AG08396 (cell line): Measurements from ENCODE around the gene RAB10.
A peak's percentile ranks its signal among the peaks of the same experiment; 100 is the strongest.
"Not testable (repeated sequence)": the region's sequence is repeated elsewhere in the genome, so short reads cannot be mapped to it uniquely, and the experiment has no call there.

Experiments
- DNase-seq: peaks from one replicate; pipeline ENCODE4 v3.0.0; 2012; ENCODE audit warnings: low spot score, mixed read lengths

Gene RAB10

DNA sequence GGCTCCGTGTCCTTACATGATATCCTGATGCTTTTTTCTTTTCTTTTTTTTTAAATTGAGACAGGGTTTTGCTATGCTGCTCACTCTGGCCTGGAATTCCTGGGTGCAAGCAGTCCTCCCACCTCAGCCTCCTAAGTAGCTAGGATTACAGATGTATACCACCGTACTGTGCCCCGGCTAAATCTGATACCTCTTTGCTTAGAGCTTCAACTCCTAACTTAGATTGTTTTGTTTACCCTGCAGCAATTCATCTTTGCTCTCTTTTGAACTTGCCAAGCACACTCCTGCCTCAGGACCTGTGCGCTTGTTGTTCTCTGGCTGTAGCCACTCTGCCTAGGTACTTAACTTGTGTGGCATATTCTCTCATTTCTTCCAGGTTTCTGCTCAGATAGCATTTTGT is 24.5 kb downstream of the RAB10 start:
- DNase-seq, result no peak

DNA sequence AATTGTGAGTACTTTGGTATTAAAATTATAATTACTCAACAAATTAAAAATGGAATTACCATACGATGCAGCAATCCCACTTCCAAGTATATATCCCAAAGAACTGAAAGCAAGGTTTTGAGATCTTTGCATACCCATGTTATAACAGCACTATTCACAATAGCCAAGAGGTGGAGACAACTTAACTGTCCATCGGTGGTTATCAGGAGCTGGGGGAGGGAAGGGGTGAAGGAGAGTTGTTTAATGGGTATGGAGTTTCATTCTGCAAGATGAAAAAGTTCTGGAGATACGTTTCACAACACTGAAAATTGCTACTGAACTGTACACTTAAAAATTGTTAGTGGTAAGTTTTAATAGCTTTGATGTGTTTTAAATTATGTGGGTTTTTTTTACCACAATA is 25.7 kb downstream of the RAB10 start:
- DNase-seq, result no peak

GRCh38 chr2:26061539-26061938 is 27.7 kb downstream of the RAB10 start:
- DNase-seq, result no peak

DNA sequence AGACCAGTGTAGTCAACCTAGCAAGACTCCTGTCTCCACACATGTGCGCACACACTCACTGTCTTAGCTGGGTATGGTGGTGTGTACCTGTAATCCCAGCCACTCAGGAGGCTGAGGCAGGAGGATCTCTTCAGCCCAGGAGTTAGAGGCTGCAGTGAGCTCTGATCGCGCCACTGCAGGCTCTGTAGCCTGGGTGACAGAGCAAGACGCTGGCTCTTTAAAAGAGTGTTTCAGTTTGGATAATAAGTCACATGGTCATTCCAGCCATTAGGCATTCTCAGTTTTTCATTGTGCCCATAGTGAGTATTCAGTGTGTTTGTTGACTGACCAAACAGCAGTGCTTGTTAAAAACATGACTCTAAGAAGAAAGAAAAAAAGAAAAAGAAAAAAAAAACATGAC is 31.0 kb downstream of the RAB10 start:
- DNase-seq, result no peak

GRCh38 chr2:26067186-26067974 is 33.5 kb downstream of the RAB10 start:
- no peak for DNase-seq

- no peak for DNase-seq
Observed at GRCh38 chr2:26067980-26068507, 34.2 kb downstream of the RAB10 start.

GRCh38 chr2:26068602-26069298 is 34.9 kb downstream of the RAB10 start:
- DNase-seq, result peak; percentile 48

DNA sequence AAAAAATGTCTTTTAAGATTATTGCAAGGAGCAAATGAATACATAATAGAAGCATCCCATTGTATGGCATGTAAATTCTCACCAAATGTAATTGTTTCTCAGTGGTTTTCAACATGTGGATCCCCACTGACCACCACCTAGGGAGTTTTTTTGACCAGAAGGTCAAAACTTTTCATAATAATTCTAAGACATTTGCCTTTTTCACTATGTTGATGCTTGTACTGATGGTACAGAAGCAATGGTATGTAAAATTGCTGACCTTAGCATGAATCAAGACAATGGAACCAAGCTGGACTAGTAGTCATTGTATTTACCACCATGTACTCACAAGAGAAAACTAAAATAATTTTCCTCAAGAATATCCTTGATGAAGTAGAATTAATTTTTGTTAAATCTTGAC is 36.8 kb downstream of the RAB10 start:
- no peak for DNase-seq

DNA sequence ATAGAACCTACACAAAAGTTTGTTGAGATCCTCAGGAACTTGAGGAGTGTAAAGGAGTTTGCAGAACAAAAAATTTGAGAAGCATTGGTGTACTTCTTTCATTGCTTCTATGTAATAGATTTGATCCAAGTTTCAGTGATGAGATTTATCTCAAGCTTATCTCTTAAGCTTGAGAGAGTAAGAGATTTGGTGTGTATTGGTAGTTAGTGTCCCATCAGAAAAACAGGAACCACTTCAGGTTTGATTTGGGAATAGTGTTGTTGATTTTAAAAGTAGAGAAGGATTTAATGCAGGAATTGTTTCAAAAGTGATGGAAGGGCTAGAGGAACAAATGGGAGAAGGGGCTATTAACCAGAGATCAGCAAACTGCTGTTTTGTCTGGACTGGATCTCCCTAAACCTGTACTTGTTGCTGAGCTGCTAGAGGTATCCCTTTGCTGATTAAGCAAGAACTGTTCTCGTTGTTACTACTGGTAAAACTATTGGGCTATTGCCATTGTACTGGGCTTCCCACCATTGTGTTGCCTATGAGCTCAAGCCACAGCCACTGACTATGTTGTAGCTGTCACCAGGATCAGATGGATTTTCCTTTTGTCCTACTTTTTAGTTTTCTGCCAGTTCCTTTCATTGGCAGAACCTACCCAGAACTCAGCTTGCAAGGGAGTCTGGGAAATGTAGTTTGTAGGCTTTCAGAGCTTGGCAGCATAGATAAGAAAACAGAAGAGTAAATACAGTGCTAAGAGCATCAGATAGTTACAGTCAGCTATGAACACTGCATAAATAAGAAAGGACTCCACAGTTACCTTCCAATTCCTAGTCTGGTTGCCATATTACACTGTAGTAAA is 39.3 kb downstream of the RAB10 start:
- DNase-seq, result no peak

GRCh38 chr2:26073830-26074229 is 39.9 kb downstream of the RAB10 start:
- no peak for DNase-seq

DNA sequence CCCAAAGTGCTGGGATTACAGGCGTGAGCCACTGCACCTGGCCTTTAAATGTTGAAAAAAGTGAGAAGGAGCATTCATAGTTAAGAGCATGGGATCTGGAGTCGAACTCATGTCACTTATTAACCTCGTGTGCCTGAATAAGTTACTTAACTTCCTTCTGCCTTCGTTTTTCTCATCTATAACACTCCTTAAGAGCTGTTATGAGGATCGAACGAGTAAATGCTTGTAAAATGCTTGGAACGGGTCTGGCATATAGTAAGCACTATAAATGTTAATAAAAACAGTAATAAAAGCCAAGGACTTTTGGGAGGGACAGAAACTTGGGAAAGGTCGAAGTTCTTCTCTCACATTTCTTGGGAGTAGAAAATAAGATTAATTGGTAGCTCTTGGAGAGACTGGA is 40.8 kb downstream of the RAB10 start:
- no peak for DNase-seq

DNA sequence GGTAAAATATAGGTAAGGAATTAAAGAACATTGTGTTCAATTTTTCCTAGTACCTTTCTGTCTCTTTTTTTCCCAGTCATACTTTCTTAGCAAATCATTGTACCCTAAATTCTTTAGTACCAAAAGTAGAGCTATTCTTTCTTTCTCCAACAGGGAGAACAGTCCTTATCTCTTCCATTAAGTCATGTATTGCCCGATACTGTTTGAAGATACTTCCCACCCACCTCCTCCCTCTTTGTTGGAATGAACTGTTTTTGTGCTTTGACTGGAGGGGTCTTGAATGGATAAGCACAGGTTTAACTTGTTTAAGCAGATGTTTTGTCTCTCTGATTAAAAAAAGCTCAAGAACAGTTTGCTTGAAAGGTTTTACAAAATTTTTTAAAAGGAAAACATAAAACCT is 41.3 kb downstream of the RAB10 start:
- DNase-seq, result no peak

- DNase-seq, result no peak
Observed at GRCh38 chr2:26076001-26076587, 42.2 kb downstream of the RAB10 start.

DNA sequence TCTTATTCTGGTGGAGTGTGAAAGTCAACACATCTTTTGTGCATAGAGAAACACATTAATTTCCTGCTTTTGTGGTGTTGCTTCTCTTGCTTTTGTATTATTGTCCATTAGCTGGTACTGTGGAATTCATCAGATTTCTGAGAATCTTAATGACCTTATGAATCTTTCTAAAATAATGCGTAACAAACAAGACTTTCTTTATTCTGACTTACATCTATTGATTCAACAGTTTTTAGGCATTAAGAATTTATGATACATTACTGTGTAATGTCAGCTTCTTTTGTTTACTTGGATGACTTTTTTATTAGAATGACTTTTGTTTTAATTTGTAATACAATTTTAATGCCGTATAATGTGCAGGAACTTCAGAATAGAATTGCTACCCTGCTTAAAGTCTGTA is 43.4 kb downstream of the RAB10 start:
- no peak for DNase-seq

GRCh38 chr2:26078939-26079338 is 45.1 kb downstream of the RAB10 start:
- no peak for DNase-seq

- DNase-seq, result no peak
Observed at GRCh38 chr2:26080356-26080755, 46.5 kb downstream of the RAB10 start.

GRCh38 chr2:26080925-26081324 is 47.0 kb downstream of the RAB10 start:
- not testable (repeated sequence) for DNase-seq

DNA sequence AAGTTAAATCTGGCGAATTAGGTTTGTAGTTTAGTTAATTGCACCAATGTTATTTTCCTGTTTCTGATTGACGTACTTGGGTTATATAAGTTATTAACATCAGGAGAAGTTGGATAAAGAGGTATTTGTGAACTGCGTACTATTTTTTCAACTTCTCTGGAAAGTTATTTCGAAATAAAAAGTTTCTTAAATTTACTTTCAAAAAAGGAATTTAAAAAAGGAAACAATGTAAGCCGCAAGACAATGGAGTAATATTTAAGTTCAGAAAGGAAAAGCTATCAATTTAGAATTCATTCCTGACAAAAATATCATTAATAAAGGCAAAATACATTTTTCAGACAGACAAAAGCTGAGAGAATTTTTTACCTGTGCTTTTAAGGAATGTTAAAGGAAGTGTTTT is 47.7 kb downstream of the RAB10 start:
- DNase-seq, result no peak

DNA sequence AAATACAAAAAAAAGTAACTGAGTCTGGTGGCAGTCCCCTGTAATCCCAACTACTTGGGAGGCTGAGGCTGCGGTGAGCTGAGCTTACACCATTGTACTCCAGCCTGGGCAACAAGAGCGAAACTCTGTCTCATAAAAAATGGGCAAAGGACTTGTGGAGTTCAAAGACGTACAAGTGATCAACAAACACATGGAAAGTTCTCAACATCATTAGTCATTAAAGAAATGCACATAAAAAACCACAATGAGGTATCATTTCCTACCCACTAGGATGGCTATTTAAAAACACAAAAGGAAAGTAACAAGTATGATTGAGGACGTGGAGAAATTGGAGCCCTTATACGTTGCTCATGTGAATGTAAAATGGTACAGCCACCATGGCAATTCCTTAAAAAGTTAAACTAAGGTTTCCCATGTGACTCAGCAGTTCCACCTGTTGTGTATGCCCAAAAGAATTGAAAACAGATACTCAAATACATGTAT is 52.3 kb downstream of the RAB10 start:
- DNase-seq, result peak; percentile 11

DNA sequence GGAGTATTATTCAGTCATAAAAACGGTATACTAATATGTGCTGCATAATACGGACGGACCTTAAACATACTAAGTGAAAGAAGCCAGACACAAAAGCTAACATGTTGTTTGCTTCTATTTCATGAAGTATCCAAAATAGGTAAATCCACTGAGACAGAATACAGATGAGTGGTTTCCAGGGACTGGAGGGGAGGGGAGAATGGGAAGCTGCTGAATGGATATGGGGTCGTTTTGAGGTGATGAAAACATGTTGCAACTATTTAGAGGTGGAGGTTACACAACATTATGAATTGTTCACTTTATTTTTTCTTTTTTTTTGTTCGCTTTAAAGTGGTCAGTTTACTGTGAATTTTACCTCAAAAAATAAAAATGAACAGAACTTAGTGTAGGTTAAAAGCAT is 52.9 kb downstream of the RAB10 start:
- no peak for DNase-seq

DNA sequence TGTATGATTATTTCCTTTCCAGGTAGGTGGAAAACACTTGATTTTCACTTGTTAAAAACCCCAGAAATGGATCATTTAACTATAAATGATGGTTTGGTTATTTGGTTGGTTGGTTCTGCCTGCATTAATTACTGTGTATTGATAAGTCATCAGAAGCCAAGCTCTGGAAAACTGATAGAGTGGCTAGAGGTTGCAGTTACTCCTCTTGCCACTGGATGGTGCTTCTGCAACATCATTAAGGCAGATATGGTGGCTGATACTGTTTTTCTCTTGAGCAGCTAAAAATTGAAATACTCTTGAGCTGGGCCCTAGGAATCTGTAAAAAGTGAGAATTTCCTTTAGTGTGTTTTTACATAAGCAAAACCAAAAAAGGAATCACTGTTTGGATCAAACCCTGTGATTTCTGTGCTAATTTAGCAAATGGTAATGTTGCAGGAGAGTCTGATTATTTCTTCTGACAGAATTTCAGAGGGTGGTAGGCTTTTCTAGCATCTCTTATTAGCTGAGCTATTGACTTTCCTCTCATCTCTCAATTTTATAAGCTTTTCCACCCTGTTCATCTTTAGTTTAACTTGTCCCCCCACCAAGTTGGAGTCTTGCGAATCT is 54.3 kb downstream of the RAB10 start:
- DNase-seq, result peak; percentile 39

DNA sequence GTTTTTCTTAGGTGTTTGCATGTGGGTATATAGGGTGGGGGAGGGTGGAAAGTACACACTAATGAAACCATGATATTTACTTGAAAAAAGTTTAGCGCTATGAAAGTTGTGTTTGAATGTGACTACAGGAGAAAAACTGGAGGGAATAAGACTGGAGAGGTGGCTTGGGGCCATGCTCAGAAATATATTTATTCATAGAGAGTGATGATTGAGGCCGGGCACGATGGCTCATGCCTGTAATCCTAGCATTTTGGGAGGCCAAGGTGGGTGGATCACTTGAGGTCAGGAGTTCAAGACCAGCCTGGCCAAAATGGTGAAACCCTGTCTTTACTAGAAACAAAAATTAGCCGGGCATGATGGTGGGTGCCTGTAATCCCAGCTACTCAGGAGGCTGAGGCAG is 55.0 kb downstream of the RAB10 start:
- not testable (repeated sequence) for DNase-seq
